ENCODE results near the gene UBQLN4. TPM values are rescaled to one million over a fixed set of nuclear protein-coding genes. Genes with fewer than 3 reads are reported as not detected.

The UBQLN4 gene
- total and polyA plus RNA-seq, 2 of the 4 experiments (the other 2 are of a cell fraction) = 8.8 to 21.6 TPM

DNA sequence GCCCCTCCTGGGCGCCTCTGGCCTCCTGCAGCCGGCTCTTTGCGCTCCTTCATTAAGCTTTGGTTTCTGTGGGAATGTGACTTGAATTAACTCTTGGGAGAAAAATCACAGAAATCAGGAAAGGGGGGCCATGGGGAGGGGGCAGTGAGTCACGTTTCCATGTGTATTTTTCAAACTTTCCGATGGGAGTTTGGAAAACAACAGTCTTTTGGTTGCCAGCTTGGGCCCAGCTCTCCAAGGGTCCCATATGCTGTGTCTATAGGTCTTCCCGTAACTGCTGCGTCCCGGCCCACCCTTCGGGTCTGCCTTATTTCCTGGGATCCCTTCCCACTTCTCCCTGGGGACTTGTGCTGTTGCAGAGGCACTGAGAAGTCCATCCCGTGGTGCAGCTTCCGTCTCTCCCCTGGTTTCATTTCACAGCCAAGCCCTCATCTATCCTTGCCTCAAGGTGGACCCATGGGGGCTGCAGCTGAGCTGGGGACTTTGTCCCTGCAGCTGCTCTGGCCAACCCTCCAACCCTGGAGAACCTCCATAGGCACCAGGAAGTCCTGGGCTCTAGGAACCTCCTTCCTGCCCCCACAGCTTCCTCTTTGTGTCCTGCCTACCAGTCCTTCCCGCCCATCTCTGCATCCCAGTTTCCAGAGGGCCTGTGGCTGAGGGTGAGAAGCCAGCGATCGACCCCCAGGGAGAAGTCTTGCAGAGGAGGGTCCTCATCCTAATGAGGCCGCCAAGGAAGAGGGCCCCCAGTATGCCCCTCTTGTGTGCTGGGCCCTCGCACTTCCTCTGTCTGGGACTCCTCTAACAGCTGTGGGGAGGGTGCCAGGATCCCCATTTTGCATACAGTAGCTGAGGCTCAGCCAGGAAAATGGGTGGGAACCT is 49.3 kb upstream of the UBQLN4 start:
- Histone ChIP-seq H2BK20ac (ENCODE audit: low read depth, low read length) (peak overlapping the region; percentile 46), H3K56ac (ENCODE audit: extremely low read depth, insufficient read depth, low read length) (no peak overlapping the region), H2BK15ac (ENCODE audit: low read depth, low read length) (peak overlapping the region; percentile 96; the same call in 2 of the 3 replicates), H2AFZ (replicated peaks; ENCODE audit: low read length, poor library complexity) (peak overlapping the region; percentile 78), H3K9me1 (ENCODE audit: insufficient read depth, low read length) (peaks cover 43% of the 10 kb centered on the region), H3K23ac (ENCODE audit: low read depth, low read length) (peak overlapping the region; percentile 78), H2BK120ac (ENCODE audit: low read depth, low read length) (peak overlapping the region; percentile 95), H4K20me1 (ENCODE audit: insufficient read depth, low read length) (no peaks in the 10 kb centered on the region), H3K79me1 (ENCODE audit: low read depth in 1 of 2, low read length in 2 of 2) (peaks cover 27 to 75% of the 10 kb centered on the region in 2 experiments), H4K91ac (ENCODE audit: insufficient read depth, low read depth, low read length) (peak overlapping the region; percentile 94), H3K27ac (ENCODE audit: insufficient read depth, low read length) (peak overlapping the region; percentile 73), H4K5ac (ENCODE audit: low read depth, low read length) (peak overlapping the region; percentile 73), H2BK5ac (ENCODE audit: low read depth, low read length, poor library complexity, severe bottlenecking) (peak overlapping the region; percentile 69), H3K4me1 (ENCODE audit: control insufficient read depth, insufficient read depth, low read length) (peaks cover 50% of the 10 kb centered on the region), H3K36me3 (ENCODE audit: control insufficient read depth, insufficient read depth, low read length) (no peaks in the 10 kb centered on the region), H3K14ac (replicated peaks; ENCODE audit: low read depth, low read length) (peak overlapping the region; percentile 96), H2AK5ac (ENCODE audit: low read depth, low read length) (peak overlapping the region; percentile 96), H3K27me3 (ENCODE audit: control insufficient read depth, insufficient read depth, low read length) (no peaks in the 10 kb centered on the region), H3K4me2 (ENCODE audit: low read depth, low read length) (peak overlapping the region; percentile 38), H4K8ac (ENCODE audit: low read depth in 2 of 2, low read length in 2 of 2) (peak overlapping the region; percentile 85 to 87), H2AK9ac (replicated peaks; ENCODE audit: low read depth, low read length, poor library complexity) (peak overlapping the region; percentile 96), H3K4ac (ENCODE audit: low read depth, low read length) (peak overlapping the region; percentile 97), H3K4me3 (ENCODE audit: insufficient read depth, low read depth, low read length) (no peak overlapping the region), H3K9ac (ENCODE audit: low read depth, low read length) (peak overlapping the region; percentile 6; the same call in 1 of the 2 replicates), H3K18ac (ENCODE audit: low read depth, low read length) (peak overlapping the region; percentile 40), H3K9me3 (ENCODE audit: control insufficient read depth, insufficient read depth, low read length) (no peaks in the 10 kb centered on the region)
- WGBS, 2 experiments (ENCODE audit: extremely low coverage in 2 of 2, insufficient read length in 1 of 2) = 35% methylated on average over 6 of the region's 16 CpGs; no CpG with 5 or more reads in 1 of the 2 experiments
- in situ Hi-C loops (cut with MboI; ENCODE audit: low sequenced_read_pairs) = no loop called here
- DNase-seq = peak; percentile 57
- ChIA-PET POLR2A (ENCODE audit: unreplicated experiment) (interaction anchor here (0.7 kb wide), 2 partner anchors 23 to 574 kb away, joined by 11 to 13 read pairs; no protein-coding TSS in a partner anchor), CTCF (interaction anchor here (1.3 to 1.8 kb wide), 2 partner anchors 12 to 27 kb away, joined by 5 read pairs; no protein-coding TSS in a partner anchor)
- 0 out of 2 replicates have a peak, but pooled peaks have one; percentile 34 for TF ChIP-seq MAZ (IDR thresholded peaks at IDR 0.05; ENCODE audit: borderline replicate concordance, low read depth, low read length)
- no peak for TF ChIP-seq RAD21 (IDR thresholded peaks at IDR 0.05; ENCODE audit: low read length)
- peak; percentile 59 for TF ChIP-seq BHLHE40 (IDR thresholded peaks at IDR 0.05; ENCODE audit: low read depth, low read length)
- TF ChIP-seq, protein P1, sequence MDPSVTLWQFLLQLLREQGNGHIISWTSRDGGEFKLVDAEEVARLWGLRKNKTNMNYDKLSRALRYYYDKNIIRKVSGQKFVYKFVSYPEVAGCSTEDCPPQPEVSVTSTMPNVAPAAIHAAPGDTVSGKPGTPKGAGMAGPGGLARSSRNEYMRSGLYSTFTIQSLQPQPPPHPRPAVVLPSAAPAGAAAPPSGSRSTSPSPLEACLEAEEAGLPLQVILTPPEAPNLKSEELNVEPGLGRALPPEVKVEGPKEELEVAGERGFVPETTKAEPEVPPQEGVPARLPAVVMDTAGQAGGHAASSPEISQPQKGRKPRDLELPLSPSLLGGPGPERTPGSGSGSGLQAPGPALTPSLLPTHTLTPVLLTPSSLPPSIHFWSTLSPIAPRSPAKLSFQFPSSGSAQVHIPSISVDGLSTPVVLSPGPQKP (IDR thresholded peaks at IDR 0.05; ENCODE audit: borderline replicate concordance, low read depth, low read length) = no peak
- TF ChIP-seq, protein P2, sequence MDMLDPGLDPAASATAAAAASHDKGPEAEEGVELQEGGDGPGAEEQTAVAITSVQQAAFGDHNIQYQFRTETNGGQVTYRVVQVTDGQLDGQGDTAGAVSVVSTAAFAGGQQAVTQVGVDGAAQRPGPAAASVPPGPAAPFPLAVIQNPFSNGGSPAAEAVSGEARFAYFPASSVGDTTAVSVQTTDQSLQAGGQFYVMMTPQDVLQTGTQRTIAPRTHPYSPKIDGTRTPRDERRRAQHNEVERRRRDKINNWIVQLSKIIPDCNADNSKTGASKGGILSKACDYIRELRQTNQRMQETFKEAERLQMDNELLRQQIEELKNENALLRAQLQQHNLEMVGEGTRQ (IDR thresholded peaks at IDR 0.05; ENCODE audit: low read depth, low read length) = no peak
- ATAC-seq (ENCODE audit: low read depth) = no peak
- intact Hi-C loops (cut with micrococcal nuclease) = no loop called here
- dilution Hi-C loops (cut with HindIII; ENCODE audit: low sequenced_read_pairs, unreplicated experiment) = no loop called here
- BruUV-seq (replicated peaks) = no TSS peak
